Measurements from ENCODE around the gene C17orf113.

Gene C17orf113

DNA sequence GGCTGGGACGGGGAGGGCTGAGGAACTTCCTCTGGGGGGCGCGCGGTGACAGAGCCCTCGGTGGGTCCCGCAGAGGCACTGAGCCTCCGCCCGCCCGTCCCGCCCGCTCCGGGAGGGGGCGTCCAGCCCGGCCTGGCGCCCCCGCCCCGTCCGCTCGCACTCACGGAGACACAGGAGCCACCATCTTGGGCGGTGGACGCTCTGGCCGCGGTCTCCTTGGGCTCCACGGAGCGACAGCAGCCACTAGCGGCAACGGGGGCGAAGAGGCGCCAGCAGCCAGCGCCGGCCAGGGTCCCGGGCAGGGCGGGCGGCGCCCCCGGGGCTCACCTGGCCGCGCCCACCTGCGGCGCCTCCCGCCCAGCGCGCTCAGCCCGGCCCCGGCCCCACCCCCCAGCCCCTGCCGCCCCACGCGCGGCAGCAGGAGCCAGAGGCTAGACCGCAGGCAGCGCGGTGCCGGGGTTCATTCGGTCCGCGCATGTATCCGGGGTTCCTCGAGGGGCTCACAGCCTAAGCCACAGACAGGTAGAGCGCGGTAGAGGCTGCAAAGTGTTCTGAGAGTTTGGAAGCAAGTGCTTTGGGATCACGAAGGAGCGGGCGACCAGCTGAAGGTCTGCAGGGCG lies at the start of gene C17orf113:
TSS of gene C17orf113 (minus strand) at position 209 of the 620 bp plus-strand sequence. CDS start 7,225 bp downstream, outside the sequence.
- in situ Hi-C loops (cut with MboI; ENCODE audit: low sequenced_read_pairs): no loop called here
- Histone ChIP-seq H3K27me3 (ENCODE audit: low read depth) (peaks cover 6% of the 10 kb centered on the region; the same call in 1 of the 2 replicates), H3K4me3 (peak within 1 kb of the TSS; percentile 54), H3K4me1 (no peaks in the 10 kb centered on the region), H3K9me3 (no peaks in the 10 kb centered on the region), H3K36me3 (replicated peaks) (no peaks in the 10 kb centered on the region)
- peak; percentile 20 to 75 for DNase-seq (ENCODE audit: low spot score in 2 of 2)

DNA sequence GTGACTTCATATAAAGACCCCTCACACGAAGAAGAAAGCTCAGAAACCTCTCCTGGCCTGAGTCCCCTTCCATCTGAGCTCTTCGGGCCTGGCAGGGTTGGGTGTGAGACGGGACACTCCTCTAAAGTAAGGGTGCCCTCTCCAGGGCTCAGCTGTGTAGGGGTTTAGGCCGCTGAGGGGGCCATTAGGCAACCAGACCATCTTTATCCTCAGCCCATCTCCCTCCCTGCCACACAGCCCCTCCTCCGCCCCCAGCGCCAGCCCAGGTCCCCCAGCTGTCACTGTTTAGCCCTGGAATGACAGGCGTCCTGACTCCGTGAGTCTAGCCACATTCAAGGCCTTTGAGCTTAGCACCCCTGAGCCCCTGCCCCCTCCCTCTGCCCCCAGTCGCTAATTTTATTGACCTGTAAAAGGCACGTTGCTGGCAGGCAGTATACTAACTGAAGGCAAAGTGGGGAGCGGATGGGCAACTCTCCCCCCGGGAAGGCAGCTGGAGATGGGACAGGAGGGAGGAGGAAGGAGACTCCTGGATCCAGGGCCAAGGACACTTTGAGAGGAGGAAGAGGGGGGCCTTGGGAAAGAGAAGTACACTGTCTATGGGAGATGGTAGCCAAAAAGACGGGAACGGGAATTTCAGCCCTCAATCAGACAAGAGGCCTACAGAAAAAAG lies 48.5 kb upstream of the C17orf113 start:
- Histone ChIP-seq H3K27me3 (ENCODE audit: low read depth) (no peaks in the 10 kb centered on the region), H3K4me1 (peaks cover 3% of the 10 kb centered on the region; the same call in 1 of the 2 replicates), H3K4me3 (no peak overlapping the region), H3K36me3 (replicated peaks) (no peaks in the 10 kb centered on the region), H3K9me3 (no peaks in the 10 kb centered on the region)
- no peak for DNase-seq (ENCODE audit: low spot score in 2 of 2)
- in situ Hi-C loops (cut with MboI; ENCODE audit: low sequenced_read_pairs): no loop called here

DNA sequence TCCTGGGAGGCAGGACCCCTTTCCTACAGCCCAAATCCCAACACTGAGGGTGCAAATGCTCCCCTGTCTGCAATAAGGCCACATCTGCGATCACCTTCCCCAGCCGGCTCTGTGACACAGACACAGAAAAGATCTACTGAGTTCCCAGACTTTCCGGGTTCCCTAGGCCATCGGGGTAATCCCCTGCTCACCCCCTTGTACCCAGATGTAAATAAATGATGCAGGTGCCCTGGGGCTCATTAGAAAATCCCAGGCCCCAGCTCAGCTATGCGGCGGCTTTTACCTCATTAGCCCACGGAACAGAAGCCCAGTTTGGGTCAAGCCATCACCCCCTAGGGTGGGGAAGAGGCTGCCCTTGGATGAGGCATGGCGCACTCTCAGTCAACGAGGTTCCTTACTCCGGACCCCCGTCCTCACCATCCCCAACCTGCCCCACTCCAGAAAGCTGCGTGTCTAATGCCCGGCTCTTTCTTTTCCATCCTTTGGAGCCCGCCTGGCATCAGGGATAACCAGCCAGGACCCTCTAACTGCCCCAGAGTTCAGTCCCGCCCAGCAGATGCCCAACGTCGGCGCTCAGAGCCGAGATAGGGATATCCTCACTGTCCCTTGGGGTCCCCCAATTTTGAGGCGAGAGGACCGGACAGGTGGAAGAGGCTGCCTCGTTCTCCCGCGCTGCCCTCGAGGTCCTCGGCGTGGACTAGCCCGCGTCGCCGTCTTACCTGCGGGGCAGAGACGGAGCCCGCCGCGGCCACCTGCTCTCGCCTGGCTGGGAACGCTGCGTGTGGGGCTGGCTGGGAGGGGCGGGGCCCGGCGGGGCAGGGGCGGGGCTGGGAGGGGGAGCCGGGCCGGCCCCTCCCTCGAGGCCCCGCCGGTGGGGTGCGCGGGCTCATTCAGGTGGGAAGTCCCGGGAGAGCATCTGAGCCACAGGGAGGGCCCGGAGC lies 47.6 kb upstream of the C17orf113 start, which contains the start of gene ZNF385C:
TSS of gene ZNF385C (minus strand) at position 783 of the 941 bp plus-strand sequence. CDS start 35,417 bp downstream, outside the sequence.
- no peaks in the 10 kb centered on the region for H3K27me3 ChIP-seq (ENCODE audit: low read depth)
- peaks cover 3% of the 10 kb centered on the region; the same call in 1 of the 2 replicates for H3K4me1 ChIP-seq
- no peaks in the 10 kb centered on the region for H3K9me3 ChIP-seq
- in situ Hi-C loops (cut with MboI; ENCODE audit: low sequenced_read_pairs): no loop called here
- peak in 1 of 2 experiments; percentile 47 for DNase-seq (ENCODE audit: low spot score in 2 of 2)
- no peaks in the 10 kb centered on the region for H3K36me3 ChIP-seq (replicated peaks)
- H3K4me3 ChIP-seq: no peak within 1 kb of the TSS

DNA sequence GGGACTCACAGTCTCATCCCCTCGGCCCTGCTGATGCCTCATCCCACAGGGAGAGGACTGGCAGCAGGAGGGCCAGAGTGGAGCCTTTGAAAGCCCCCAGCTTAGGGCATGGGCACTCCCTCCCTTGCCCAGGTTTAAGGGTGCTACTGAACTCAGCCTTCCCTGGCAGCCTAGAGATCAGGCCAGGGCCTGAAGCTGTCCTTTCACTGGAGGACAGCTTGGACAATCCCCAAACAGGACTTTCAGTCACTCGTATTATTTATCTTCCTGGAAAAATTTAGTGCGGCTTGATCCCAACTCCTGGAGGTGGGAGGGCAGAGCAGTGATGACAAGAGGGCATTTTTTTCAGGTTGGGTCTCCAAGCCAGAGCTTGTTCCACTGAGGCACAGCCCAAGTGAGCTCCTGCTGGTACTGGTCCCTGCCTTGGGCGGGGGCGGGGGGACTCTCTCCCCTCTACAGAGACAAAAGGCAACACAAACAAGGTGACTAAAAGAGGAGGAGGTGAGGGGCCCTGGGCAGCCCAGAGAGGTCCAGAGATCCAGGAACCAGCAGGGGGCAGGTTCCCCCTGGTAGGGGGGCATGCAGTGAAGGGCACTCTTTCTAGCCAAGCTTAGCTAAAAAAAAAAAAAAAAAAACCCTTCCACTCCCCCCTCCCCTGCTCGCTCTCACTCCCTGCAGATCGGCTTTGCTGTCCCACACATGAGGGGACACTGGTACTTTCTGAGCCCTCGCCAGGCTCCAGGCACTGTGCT lies 46.1 kb upstream of the C17orf113 start:
- DNase-seq (ENCODE audit: low spot score in 2 of 2): no peak
- no peaks in the 10 kb centered on the region for H3K27me3 ChIP-seq (ENCODE audit: low read depth)
- H3K36me3 ChIP-seq (replicated peaks): no peaks in the 10 kb centered on the region
- H3K4me3 ChIP-seq: no peak overlapping the region
- peaks cover 3% of the 10 kb centered on the region; the same call in 1 of the 2 replicates for H3K4me1 ChIP-seq
- in situ Hi-C loops (cut with MboI; ENCODE audit: low sequenced_read_pairs): no loop called here
- H3K9me3 ChIP-seq: no peaks in the 10 kb centered on the region

DNA sequence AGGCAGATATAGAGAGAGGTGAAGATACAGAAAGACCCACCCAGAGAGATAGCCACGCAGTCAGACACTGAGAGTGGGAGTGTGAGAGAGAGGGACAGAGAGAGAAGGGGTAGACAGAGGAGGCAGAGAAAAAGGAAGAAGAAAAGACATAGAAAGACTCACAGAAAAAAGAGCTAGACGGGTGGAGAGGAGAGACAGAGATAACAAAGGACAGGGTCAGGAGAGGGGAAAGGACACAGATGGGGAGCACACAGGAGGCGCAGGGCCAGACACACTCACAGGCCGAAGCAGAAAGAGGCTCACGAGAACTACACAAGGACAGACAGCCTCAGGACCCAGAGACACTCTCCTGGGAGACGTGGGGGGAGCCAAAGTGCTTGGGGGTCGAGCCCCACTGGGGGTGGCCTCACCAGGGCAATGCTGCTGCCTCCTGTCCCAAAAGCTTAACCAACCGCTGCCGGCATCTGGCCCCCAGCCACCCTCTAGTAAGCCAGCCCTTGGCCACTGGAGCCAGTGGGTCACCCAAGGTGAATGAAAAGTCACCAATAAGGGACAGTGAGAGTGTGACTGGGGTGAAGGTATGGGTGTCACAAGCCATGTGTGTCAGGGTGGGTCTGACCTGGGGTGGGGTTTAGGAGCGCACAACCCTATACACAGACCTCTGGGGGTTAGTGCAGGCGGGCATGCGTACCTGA lies 44.1 kb upstream of the C17orf113 start:
- Histone ChIP-seq H3K9me3 (no peaks in the 10 kb centered on the region), H3K27me3 (ENCODE audit: low read depth) (peaks cover 4% of the 10 kb centered on the region; the same call in 1 of the 2 replicates), H3K36me3 (replicated peaks) (no peaks in the 10 kb centered on the region), H3K4me1 (peaks cover 3% of the 10 kb centered on the region; the same call in 1 of the 2 replicates), H3K4me3 (no peak overlapping the region)
- no peak for DNase-seq (ENCODE audit: low spot score in 2 of 2)
- in situ Hi-C loops (cut with MboI; ENCODE audit: low sequenced_read_pairs): no loop called here

DNA sequence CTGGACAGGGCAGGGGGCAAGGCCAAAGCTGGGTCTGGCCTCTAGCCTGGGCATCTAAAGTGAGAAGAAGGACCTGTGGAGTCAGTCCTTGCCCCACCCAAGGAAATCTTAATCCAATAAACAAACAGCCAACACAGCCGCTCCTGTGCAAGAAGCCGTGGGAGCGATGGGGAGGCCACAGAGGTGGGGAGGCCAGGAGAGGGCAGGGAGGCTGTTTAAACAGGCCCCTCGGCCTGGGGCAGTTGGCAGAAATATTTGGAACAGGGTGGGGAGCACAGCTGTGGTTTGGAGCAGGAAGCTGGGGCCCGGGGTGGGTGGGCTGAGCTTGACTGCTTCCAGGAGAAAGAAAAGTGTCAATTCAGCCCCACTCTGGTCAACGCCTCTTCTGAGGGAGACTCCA lies 42.5 kb upstream of the C17orf113 start:
- H3K4me3 ChIP-seq: no peak overlapping the region
- DNase-seq (ENCODE audit: low spot score in 2 of 2): no peak
- H3K27me3 ChIP-seq (ENCODE audit: low read depth): peaks cover 8% of the 10 kb centered on the region
- H3K9me3 ChIP-seq: no peaks in the 10 kb centered on the region
- no peaks in the 10 kb centered on the region for H3K36me3 ChIP-seq (replicated peaks)
- H3K4me1 ChIP-seq: peaks cover under 1% of the 10 kb centered on the region; the same call in 1 of the 2 replicates
- in situ Hi-C loops (cut with MboI; ENCODE audit: low sequenced_read_pairs): no loop called here

DNA sequence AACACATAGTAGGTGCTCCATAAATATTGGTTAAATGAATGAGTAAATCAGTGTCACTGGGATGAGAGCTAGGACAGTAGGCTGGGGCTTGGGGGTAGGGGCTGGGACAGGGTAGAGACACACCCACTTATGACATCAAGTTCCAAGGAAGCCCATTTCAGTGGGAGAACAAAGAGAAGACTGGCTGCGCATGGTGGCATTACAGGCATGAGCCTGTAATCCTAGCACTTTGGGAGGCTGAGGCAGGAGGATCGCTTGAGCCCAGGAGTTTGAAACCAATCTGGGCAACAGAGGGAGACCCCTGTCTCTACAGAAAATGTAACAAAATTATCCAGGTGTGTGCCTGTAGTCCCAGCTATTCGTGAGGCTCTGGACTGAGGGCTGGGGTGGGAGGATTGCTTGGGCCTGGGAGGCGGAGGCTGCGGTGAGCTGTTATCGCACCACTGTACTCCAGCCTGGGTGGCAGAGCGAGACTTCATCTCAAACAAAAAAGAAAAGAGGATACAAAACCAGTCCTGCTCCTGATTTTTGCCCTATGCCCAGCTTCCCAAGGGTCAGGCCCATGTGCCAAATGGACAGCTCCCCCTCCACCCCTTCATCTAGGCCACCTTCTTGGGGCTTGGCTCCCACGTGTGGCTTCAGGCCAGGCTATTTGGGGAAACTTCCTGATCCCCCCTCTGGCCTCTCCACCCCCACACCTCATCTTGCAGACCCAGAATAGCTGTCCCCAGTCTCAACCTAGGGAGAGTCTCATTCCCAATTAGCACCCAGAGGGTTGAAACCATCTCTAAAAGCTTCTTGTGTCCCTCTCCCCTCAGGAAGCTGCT lies 40.8 kb upstream of the C17orf113 start:
- DNase-seq (ENCODE audit: low spot score in 2 of 2): no peak
- no peaks in the 10 kb centered on the region for H3K4me1 ChIP-seq
- no peaks in the 10 kb centered on the region for H3K9me3 ChIP-seq
- H3K27me3 ChIP-seq (ENCODE audit: low read depth): peaks cover 8% of the 10 kb centered on the region
- H3K36me3 ChIP-seq (replicated peaks): no peaks in the 10 kb centered on the region
- in situ Hi-C loops (cut with MboI; ENCODE audit: low sequenced_read_pairs): no loop called here
- no peak overlapping the region for H3K4me3 ChIP-seq

DNA sequence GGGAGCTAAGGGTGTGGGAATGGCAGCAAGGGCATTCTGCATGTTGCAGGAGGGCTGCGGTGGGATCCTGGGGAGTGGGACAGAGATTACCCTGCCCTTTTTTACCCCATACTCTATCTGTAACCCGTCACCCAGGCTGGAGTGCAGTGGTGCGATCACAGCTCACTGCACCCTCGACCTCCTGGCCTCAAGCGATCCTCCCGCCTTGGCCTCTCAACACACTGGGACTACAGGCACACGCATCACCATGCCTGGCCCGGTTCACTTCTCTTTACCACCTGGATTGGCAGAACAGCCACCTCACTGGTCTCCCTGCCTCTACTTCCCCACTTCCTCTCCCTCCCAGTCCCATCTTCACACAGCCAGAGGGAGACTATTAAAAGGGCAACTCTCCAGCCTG lies 38.3 kb upstream of the C17orf113 start:
- no peak overlapping the region for H3K4me3 ChIP-seq
- in situ Hi-C loops (cut with MboI; ENCODE audit: low sequenced_read_pairs): no loop called here

DNA sequence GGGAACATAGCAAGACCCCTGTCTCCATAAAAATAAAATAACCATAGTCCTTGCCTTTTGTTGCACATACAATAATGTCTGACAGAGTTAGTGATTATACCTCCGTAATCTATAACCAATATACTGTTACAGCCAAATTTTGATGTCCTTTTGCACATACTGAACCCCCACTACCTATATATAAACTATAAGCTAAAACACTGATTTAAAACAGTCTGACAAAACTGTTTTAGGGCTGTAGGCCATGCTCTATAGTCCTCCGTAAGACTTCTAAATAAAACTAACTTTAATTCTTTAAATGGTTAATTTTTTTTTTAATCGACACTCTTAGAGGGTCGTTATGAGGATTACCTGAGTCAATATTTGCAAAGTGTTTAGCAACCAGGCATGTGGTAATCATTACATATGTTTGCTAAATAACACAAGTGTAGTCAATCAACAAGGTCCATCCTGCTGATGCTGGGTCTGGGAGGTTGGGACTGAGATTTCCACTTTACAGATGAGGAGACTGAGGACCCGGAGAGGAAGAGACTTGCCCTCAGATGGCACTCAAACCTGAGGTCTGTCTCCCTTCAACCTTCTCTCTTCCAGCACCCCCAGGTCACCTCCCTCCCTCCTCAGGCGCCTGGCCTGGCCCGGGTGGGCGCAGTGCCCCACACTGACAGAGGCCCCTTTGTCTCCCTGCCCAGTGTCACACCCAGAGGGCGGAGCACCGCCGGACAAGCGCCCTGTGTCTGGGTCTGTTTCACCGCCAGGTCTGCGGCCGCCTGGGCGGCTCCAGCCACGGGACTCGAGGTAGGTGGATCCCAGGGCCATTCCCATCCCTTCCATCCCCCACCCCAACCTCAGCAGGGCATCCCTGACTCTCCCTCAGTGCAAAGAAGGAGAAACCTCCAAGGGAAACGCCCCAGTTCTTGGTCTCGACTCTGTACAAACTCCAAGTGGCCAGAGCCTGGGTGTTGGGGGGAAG lies 37.6 kb upstream of the C17orf113 start:
- no peaks in the 10 kb centered on the region for H3K4me1 ChIP-seq
- H3K9me3 ChIP-seq: no peaks in the 10 kb centered on the region
- in situ Hi-C loops (cut with MboI; ENCODE audit: low sequenced_read_pairs): no loop called here
- DNase-seq (ENCODE audit: low spot score in 2 of 2): no peak
- H3K27me3 ChIP-seq (ENCODE audit: low read depth): peaks cover 8% of the 10 kb centered on the region
- H3K4me3 ChIP-seq: no peak overlapping the region
- H3K36me3 ChIP-seq (replicated peaks): no peaks in the 10 kb centered on the region

More for the DNA sequence above, 38.3 kb upstream of the C17orf113 start:
- DNase-seq (ENCODE audit: low spot score in 2 of 2): no peak
- Histone ChIP-seq H3K27me3 (ENCODE audit: low read depth) (peaks cover 8% of the 10 kb centered on the region), H3K4me1 (no peaks in the 10 kb centered on the region), H3K9me3 (no peaks in the 10 kb centered on the region), H3K36me3 (replicated peaks) (no peaks in the 10 kb centered on the region)

DNA sequence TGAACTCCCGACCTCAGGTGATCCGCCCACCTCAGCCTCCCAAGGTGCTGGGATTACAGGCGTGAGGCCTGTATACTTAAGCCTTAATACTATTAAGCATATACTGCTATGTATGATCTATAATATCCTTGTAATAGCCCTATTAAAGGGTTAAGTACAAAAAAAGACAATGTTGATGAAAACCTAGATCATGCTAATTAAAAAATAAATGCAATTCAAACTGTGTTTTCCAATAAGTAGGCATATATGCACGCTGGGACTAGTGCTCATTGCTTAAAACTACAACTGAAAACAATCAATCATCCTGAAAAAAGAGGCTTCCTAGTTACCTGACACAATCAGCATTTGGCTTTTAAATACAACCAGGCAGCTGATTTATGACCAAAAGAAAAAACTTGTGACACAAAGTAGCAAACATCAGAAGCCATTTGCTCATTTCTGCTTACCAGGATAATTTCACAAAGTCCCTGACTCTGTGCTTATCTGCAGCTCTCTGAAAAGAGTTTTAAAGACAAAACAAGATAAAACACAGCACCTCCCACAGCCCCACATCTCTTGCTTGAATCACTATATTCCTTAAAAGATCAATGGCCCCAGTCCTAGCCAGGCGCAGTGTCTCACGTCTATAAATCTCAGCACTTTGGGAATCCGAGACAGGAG lies 36.8 kb upstream of the C17orf113 start:
- H3K9me3 ChIP-seq: no peaks in the 10 kb centered on the region
- no peaks in the 10 kb centered on the region for H3K36me3 ChIP-seq (replicated peaks)
- no peak overlapping the region for H3K4me3 ChIP-seq
- no peaks in the 10 kb centered on the region for H3K4me1 ChIP-seq
- no peak for DNase-seq (ENCODE audit: low spot score in 2 of 2)
- in situ Hi-C loops (cut with MboI; ENCODE audit: low sequenced_read_pairs): no loop called here
- peaks cover 8% of the 10 kb centered on the region for H3K27me3 ChIP-seq (ENCODE audit: low read depth)
